Psoas muscle (tissue), 8 donors: Measurements from ENCODE around the gene SGCE. TPM values are rescaled to one million over a fixed set of nuclear protein-coding genes. Genes with fewer than 3 reads are reported as not detected.

Experiments
- ATAC-seq, 4 donors: fragments of 200-7000 bp; cut with Tn5 transposase; one replicate each; pipeline ENCODE4 v1.9.1; 2020; ENCODE audit warnings: moderate library complexity in 3 of 4, mild to moderate bottlenecking in 2 of 4
- DNase-seq, 2 donors: peaks; one replicate each; pipeline ENCODE4 v3.0.0-alpha.2; 2020
- H3K27ac ChIP-seq: fragments of 200-600 bp; one replicate; pipeline ENCODE4 v1.8.0; 2022
- H3K27me3 ChIP-seq, 3 donors: fragments of 200-600 bp in 1 of 3; one replicate each; pipeline versions ENCODE4 v1.6.1 to v1.8.0; 2013 to 2022; ENCODE audit warnings: low read length in 2 of 3, mild to moderate bottlenecking in 2 of 3, moderate library complexity in 1 of 3; ENCODE audit not compliant: insufficient read depth in 3 of 3
- H3K36me3 ChIP-seq, 2 donors: fragments of 200-600 bp in 1 of 2; one replicate each; pipeline versions ENCODE4 v1.6.1 to v1.8.0; 2013 to 2022; ENCODE audit warnings: low read depth in 1 of 2, mild to moderate bottlenecking in 1 of 2, moderate library complexity in 1 of 2; ENCODE audit not compliant: insufficient read depth in 1 of 2
- H3K4me1 ChIP-seq: fragments of 200-600 bp; one replicate; pipeline ENCODE4 v1.8.0; 2022
- H3K4me3 ChIP-seq: fragments of 200-600 bp; one replicate; pipeline ENCODE4 v1.8.0; 2022; ENCODE audit warnings: mild to moderate bottlenecking
- H3K9me3 ChIP-seq: fragments of 200-600 bp; one replicate; pipeline ENCODE4 v1.8.0; 2022
- CTCF ChIP-seq: fragments of 200-600 bp; IDR thresholded peaks from one replicate; pipeline ENCODE4 v1.8.0; 2022; ENCODE audit warnings: antibody characterized with exemption
- WGBS, 3 donors: extraction: QIAGEN DNeasy Blood & Tissue Kit; methylation state at CpG; one replicate each; pipeline versions ENCODE4 v1.1.6 to v1.1.7; 2013; 5-methylcytosine and 5-hydroxymethylcytosine counted together
- intact Hi-C, 2 donors: fragments of 100-400 bp; cut with DNase I; formaldehyde crosslinking; loops; one replicate each; pipeline versions ENCODE4 v1.11.0 to v1.14.2; 2022
- polyA plus RNA-seq, 3 donors: library from polyadenylated mRNA; stranded (reverse); fragments of 200-250 nt; gene quantifications; one replicate each; pipeline ENCODE4 v1.2.3, GENCODE V29; 2013
- total RNA-seq, 4 donors: library from RNA; stranded (reverse); fragmentation: NEBNext Ultra II Directional in 2 of 4; extraction: Animal tissue kit (Norgen Biotek cat#: 25700) in 2 of 4; gene quantifications; one replicate each; pipeline versions ENCODE4 v1.2.1 to v1.2.4, GENCODE V29; 2021 to 2023
- donor health status: healthy with polysubstance abuse.
- donor health status: DM: no; HTN: no; CAD: no; lungs with moderate emphysema.
- donor health status: Bipolar disorder and iron deficiency.
- donor health status: healthy.
- donor health status: DM: yes; HTN: yes; CAD: no.
- donor health status: DM: no; HTN: no; CAD: no.
- donor health status: DM: no; HTN: no; CAD: no.
- donor health status: DM: yes; HTN: yes; CAD: no.

The SGCE gene
- total and polyA plus RNA-seq, 7 donors: 3.9 to 13.0 (median 6.1) TPM

- peak in 2 of 4 donors; percentile 41 to 49 for ATAC-seq
- Histone ChIP-seq H3K27ac (no peak overlapping the region), H3K4me3 (no peak overlapping the region), H3K4me1 (peaks cover 13% of the 10 kb centered on the region), H3K27me3 (no peaks in the 10 kb centered on the region), H3K9me3 (no peaks in the 10 kb centered on the region), H3K36me3 (no peaks in the 10 kb centered on the region)
- TF ChIP-seq CTCF: no peak
- intact Hi-C loops: loop anchor here in 1 of 2 donors (10.0 kb wide), 1 partner anchor 101 kb away; no protein-coding TSS in a partner anchor
- WGBS, 3 donors: 9 to 56% (median 30%) methylated on average over 1 of the region's 1 CpG
- no peak for DNase-seq
Measured at GRCh38 chr7:94615666-94616065, 40.3 kb downstream of the SGCE start.

- Histone ChIP-seq H3K9me3 (no peaks in the 10 kb centered on the region), H3K4me3 (no peak overlapping the region), H3K4me1 (peaks cover 1% of the 10 kb centered on the region), H3K27ac (no peak overlapping the region), H3K27me3 (no peaks in the 10 kb centered on the region), H3K36me3 (no peaks in the 10 kb centered on the region)
- TF ChIP-seq CTCF: no peak
- intact Hi-C loops: loop anchor here in 1 of 2 donors (10.0 kb wide), 1 partner anchor 98 kb away; no protein-coding TSS in a partner anchor
- no peak for ATAC-seq
- DNase-seq: no peak
Measured at GRCh38 chr7:94612661-94613060, 43.3 kb downstream of the SGCE start.

GRCh38 chr7:94612253-94612652 lies 43.7 kb downstream of the SGCE start:
- no peak for TF ChIP-seq CTCF
- intact Hi-C loops: loop anchor here in 1 of 2 donors (10.0 kb wide), 1 partner anchor 97 kb away; no protein-coding TSS in a partner anchor
- Histone ChIP-seq H3K36me3 (no peaks in the 10 kb centered on the region), H3K9me3 (no peaks in the 10 kb centered on the region), H3K4me3 (no peak overlapping the region), H3K27ac (no peak overlapping the region), H3K4me1 (no peaks in the 10 kb centered on the region), H3K27me3 (no peaks in the 10 kb centered on the region)
- WGBS, 3 donors: 92 to 96% (median 94%) methylated on average over 1 of the region's 1 CpG
- DNase-seq (no peak), ATAC-seq (no peak)

GRCh38 chr7:94609561-94609960 lies 46.4 kb downstream of the SGCE start:
- TF ChIP-seq CTCF: no peak
- Histone ChIP-seq H3K36me3 (no peaks in the 10 kb centered on the region), H3K27me3 (no peaks in the 10 kb centered on the region), H3K27ac (no peak overlapping the region), H3K9me3 (no peaks in the 10 kb centered on the region), H3K4me1 (no peaks in the 10 kb centered on the region), H3K4me3 (no peak overlapping the region)
- no peak for DNase-seq
- intact Hi-C loops: no loop called here
- 95 to 98% (median 96%) methylated on average over 2 of the region's 2 CpGs for WGBS, 3 donors
- ATAC-seq: no peak

GRCh38 chr7:94605031-94605430 lies 50.9 kb downstream of the SGCE start:
- no peak for TF ChIP-seq CTCF
- intact Hi-C loops: no loop called here

More at GRCh38 chr7:94605031-94605430, 50.9 kb downstream of the SGCE start:
- DNase-seq (no peak), ATAC-seq (no peak)
- no peaks in the 10 kb centered on the region for H3K4me1 ChIP-seq
- 98 to 100% (median 100%) methylated on average over 1 of the region's 1 CpG for WGBS, 3 donors
- no peak overlapping the region for H3K4me3 ChIP-seq
- no peaks in the 10 kb centered on the region for H3K27me3 ChIP-seq
- no peaks in the 10 kb centered on the region for H3K9me3 ChIP-seq
- H3K36me3 ChIP-seq: no peaks in the 10 kb centered on the region
- no peak overlapping the region for H3K27ac ChIP-seq
